Glutamatergic neuron (in vitro differentiated cells): ENCODE results near the gene TRIO. TPM values are rescaled to one million over a fixed set of nuclear protein-coding genes. Genes with fewer than 3 reads are reported as not detected.

ENCODE experiments used
- DNase-seq: peaks from one replicate; pipeline ENCODE4 v3.0.0; 2022
- H3K27ac Mint-ChIP-seq: one replicate; pipeline ENCODE4 v1.8.0; 2020; ENCODE audit warnings: mild to moderate bottlenecking, mixed read lengths, inconsistent platforms; ENCODE audit not compliant: unreplicated experiment
- H3K27me3 Mint-ChIP-seq: one replicate; pipeline ENCODE4 v1.8.0; 2020; ENCODE audit warnings: mild to moderate bottlenecking, moderate library complexity, mixed read lengths, inconsistent platforms; ENCODE audit not compliant: unreplicated experiment
- H3K36me3 Mint-ChIP-seq: one replicate; pipeline ENCODE4 v1.8.0; 2020; ENCODE audit warnings: mild to moderate bottlenecking, mixed read lengths, inconsistent platforms; ENCODE audit not compliant: unreplicated experiment
- H3K4me1 Mint-ChIP-seq: one replicate; pipeline ENCODE4 v1.8.0; 2020; ENCODE audit warnings: mild to moderate bottlenecking, low read depth, mixed read lengths, inconsistent platforms; ENCODE audit not compliant: unreplicated experiment
- H3K4me3 Mint-ChIP-seq: one replicate; pipeline ENCODE4 v1.8.0; 2020; ENCODE audit warnings: mild to moderate bottlenecking, mixed read lengths, inconsistent platforms; ENCODE audit not compliant: unreplicated experiment
- H3K9me3 Mint-ChIP-seq: one replicate; pipeline ENCODE4 v1.8.0; 2020; ENCODE audit warnings: mild to moderate bottlenecking, moderate library complexity, mixed read lengths, inconsistent platforms; ENCODE audit not compliant: unreplicated experiment
- CTCF ChIP-seq: fragments of 200-600 bp; sonication (generic); IDR thresholded peaks from one replicate; pipeline ENCODE4 v1.5.0; 2021; ENCODE audit not compliant: partially characterized antibody, unreplicated experiment
- total RNA-seq: library from RNA; stranded (reverse); fragmentation: NEBNext Ultra II Directional; extraction: Animal tissue kit (Norgen Biotek cat#: 25700); gene quantifications from one replicate; pipeline ENCODE4 v1.2.1, GENCODE V29; 2021; ENCODE audit not compliant: unreplicated experiment

TRIO gene
- total RNA-seq, 1 donor from 2014 or later = 281 TPM

DNA sequence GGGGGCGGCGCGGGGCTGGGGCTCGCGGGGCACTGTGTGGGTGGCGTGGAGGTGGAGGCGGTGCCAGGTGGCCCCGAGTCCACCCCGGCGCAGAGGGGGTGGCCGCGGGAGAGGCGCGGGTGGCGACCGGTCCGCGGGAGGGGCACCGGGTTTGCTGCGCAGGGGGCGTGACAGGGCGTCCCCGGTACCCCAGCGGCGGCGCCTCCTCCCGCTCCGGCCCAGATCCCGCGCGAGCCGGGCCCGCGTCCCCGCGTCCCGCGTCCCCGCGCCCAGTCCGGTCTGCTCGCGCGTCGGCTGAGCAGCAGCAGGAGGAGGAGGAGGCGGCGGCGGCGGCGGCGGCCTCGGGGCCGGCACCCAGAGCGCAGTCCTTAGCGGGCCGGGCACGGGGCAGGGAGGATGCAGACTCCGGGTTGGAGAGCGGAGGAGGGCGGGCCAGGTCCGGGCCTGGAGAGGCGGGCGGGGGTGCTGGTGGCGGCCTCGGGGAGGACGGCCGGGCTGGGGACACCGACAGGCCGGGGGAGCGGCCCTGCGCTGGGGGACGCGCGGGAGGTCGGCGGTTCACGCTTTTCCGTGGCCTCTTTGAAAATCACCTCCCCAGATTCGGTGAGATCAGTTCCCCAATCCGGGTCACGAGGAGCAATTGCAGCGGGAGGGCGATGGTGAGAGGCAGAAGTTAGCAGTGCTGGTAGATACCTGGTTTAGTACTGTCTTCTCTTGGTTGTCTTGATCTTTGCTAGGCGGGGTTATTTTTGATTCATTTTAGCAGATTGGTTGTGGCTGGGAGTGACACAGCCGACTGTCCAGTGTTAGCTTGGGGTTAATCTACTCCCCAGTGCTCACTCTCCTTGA lies 1.7 kb downstream of the TRIO start:
- peak overlapping the region; percentile 93 for H3K27ac Mint-ChIP-seq
- peak; percentile 68 for DNase-seq
- peak overlapping the region; percentile 95 for H3K4me3 Mint-ChIP-seq
- peaks cover 18% of the 10 kb centered on the region for H3K27me3 Mint-ChIP-seq
- H3K9me3 Mint-ChIP-seq = peaks cover 21% of the 10 kb centered on the region
- TF ChIP-seq CTCF = no peak
- peaks cover 54% of the 10 kb centered on the region for H3K4me1 Mint-ChIP-seq
- H3K36me3 Mint-ChIP-seq = peaks cover 4% of the 10 kb centered on the region

DNA sequence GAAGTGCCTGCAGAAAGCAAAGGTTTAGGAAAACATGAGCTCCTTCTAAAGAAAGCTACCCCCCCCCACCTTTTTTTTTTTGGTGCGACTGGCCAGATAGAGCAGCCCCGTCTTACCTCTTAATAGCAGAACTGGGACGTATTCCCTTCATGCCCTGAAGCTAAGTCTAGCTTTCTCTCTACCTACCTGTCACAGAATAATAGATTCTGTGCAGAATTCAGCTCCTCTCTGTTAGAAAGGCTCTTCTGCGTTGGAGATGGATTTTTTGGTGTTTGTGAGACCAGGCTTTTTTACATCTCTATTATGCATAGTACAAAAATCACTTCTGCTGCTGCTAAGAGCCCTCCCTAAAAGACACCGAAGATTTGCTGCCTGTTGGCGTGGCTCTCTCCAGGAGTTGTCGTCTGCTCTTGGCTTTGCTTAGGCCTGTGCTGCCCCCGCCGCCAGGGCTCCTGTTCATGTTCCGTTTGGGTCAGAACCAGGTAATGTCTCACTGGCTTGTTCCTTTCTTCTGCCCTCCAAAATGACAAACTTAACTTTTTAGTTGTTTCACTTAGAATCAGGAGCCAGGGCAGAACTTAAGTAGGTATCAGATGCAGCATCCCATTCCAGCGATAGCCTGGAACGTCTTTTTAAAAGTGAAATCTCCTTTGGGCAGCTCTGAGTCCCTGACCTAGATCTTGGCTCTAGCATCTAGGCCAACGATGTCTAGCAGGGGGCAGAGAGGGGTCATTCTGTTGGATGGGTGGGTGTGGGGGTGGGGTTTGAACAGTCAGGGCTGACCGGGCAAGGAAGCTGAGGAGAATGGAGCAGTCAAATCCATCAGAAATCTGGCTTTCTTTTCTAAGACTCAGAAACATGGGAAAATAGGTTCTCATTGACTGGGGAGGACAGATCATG lies 2.5 kb downstream of the TRIO start:
- peak overlapping the region; percentile 93 for H3K27ac Mint-ChIP-seq
- no peak for DNase-seq
- H3K9me3 Mint-ChIP-seq = peaks cover 21% of the 10 kb centered on the region
- peak overlapping the region; percentile 95 for H3K4me3 Mint-ChIP-seq
- TF ChIP-seq CTCF = no peak
- peaks cover 4% of the 10 kb centered on the region for H3K36me3 Mint-ChIP-seq
- peaks cover 15% of the 10 kb centered on the region for H3K27me3 Mint-ChIP-seq
- peaks cover 58% of the 10 kb centered on the region for H3K4me1 Mint-ChIP-seq

- Mint-ChIP-seq H3K27ac (no peak overlapping the region), H3K9me3 (peaks cover 21% of the 10 kb centered on the region), H3K4me1 (peaks cover 64% of the 10 kb centered on the region), H3K4me3 (peak overlapping the region; percentile 95), H3K27me3 (peaks cover 15% of the 10 kb centered on the region), H3K36me3 (peaks cover 4% of the 10 kb centered on the region)
- TF ChIP-seq CTCF = no peak
- DNase-seq = no peak
Observed at GRCh38 chr5:14146725-14147124, 3.6 kb downstream of the TRIO start.

DNA sequence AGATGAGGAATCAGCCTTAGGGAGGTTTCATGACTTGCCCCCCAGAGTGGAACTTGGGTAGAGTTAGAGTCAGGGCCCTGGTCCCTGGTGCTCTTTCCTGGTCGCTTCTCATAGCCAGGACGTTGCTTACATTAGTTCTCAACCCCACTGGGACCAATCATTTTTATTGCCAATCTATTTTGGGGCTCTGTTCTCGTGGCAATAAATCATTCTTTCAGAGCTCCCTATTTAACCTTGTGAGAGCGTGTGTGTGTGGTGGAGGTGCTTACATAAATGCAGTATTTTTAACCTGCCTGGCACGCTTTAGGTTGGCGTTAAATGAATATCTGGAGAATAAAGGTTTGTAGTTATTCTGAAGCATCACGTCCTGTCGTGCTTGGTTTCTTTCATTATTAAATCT lies 4.1 kb downstream of the TRIO start:
- peaks cover 21% of the 10 kb centered on the region for H3K9me3 Mint-ChIP-seq
- peaks cover 63% of the 10 kb centered on the region for H3K4me1 Mint-ChIP-seq
- H3K27me3 Mint-ChIP-seq = peaks cover 14% of the 10 kb centered on the region
- peaks cover 4% of the 10 kb centered on the region for H3K36me3 Mint-ChIP-seq
- peak overlapping the region; percentile 95 for H3K4me3 Mint-ChIP-seq
- no peak for DNase-seq
- TF ChIP-seq CTCF = no peak
- H3K27ac Mint-ChIP-seq = no peak overlapping the region
